Stimulated activated CD4-positive, alpha-beta T cell treated with anti-CD3 and anti-CD28 coated beads, Interleukin-12 subunit alpha, Interleukin-12 subunit beta, amount 100 ng/mL, for 4 hours (primary cell): Measurements from ENCODE around the gene AMH.

Source experiments
- DNase-seq: peaks from one replicate; pipeline ENCODE4 v3.0.0-alpha.2; 2020

AMH gene

GRCh38 chr19:2221918-2222317 is 27.2 kb upstream of the AMH start:
- DNase-seq, result no peak

- no peak for DNase-seq
These were observed 25.7 kb upstream of the AMH start for GRCh38 chr19:2223391-2223790.

- DNase-seq, result no peak
These were observed 25.2 kb upstream of the AMH start for GRCh38 chr19:2223959-2224358.

GRCh38 chr19:2224754-2225349 is 24.3 kb upstream of the AMH start:
- DNase-seq, result no peak

- DNase-seq, result no peak
These were observed 23.6 kb upstream of the AMH start for GRCh38 chr19:2225415-2226050.

- no peak for DNase-seq
These were observed 22.9 kb upstream of the AMH start for GRCh38 chr19:2226051-2226839.

GRCh38 chr19:2226840-2227360 is 22.2 kb upstream of the AMH start:
- no peak for DNase-seq

- DNase-seq, result no peak
These were observed 21.5 kb upstream of the AMH start for GRCh38 chr19:2227415-2228156.

- no peak for DNase-seq
These were observed 20.7 kb upstream of the AMH start for GRCh38 chr19:2228157-2229030.

GRCh38 chr19:2229103-2230032 is 19.8 kb upstream of the AMH start:
- DNase-seq, result no peak

- no peak for DNase-seq
These were observed 19.0 kb upstream of the AMH start for GRCh38 chr19:2230033-2230531.

- DNase-seq, result no peak
These were observed 18.2 kb upstream of the AMH start for GRCh38 chr19:2230807-2231533.

- DNase-seq, result no peak
These were observed 17.4 kb upstream of the AMH start for GRCh38 chr19:2231621-2232221.

- DNase-seq, result no peak
These were observed 16.6 kb upstream of the AMH start for GRCh38 chr19:2232286-2233151.

- DNase-seq, result no peak
These were observed 15.4 kb upstream of the AMH start for GRCh38 chr19:2233601-2234280.

- no peak for DNase-seq
These were observed 14.1 kb upstream of the AMH start for GRCh38 chr19:2234996-2235380.

GRCh38 chr19:2235381-2236063 is 13.6 kb upstream of the AMH start:
- DNase-seq, result no peak

- no peak for DNase-seq
These were observed 13.1 kb upstream of the AMH start for GRCh38 chr19:2236064-2236313.
